MM.1S (cell line): Measurements from ENCODE around the gene UGT8.
A peak's percentile ranks its signal among the peaks of the same experiment; 100 is the strongest.

Source experiments
- DNase-seq: peaks from one replicate; pipeline ENCODE4 v3.0.0-alpha.2; 2015
- H2AFZ ChIP-seq: fragments of 300-600 bp; sonication (generic); 2 replicates; pipeline ENCODE4 v1.6.0; 2016; ENCODE audit warnings: antibody characterized with exemption, low read length
- H3F3A ChIP-seq: fragments of 300-600 bp; sonication (generic); 2 replicates; pipeline ENCODE4 v1.6.1; 2016; ENCODE audit warnings: mild to moderate bottlenecking, antibody characterized with exemption, low read length, moderate library complexity, mixed read lengths; ENCODE audit not compliant: insufficient read depth
- H3K27ac ChIP-seq: fragments of 300-600 bp; sonication (generic); 2 replicates; pipeline ENCODE4 v1.5.1; 2016; ENCODE audit warnings: mild to moderate bottlenecking, low read length
- H3K27me3 ChIP-seq: fragments of 300-600 bp; sonication (generic); replicated peaks from 2 replicates; pipeline ENCODE4 v1.6.0; 2016; ENCODE audit warnings: low read length; ENCODE audit not compliant: insufficient read depth
- H3K36me3 ChIP-seq: fragments of 300-600 bp; sonication (generic); replicated peaks from 2 replicates; pipeline ENCODE4 v1.6.1; 2016; ENCODE audit warnings: mild to moderate bottlenecking, low read length, mixed read lengths; ENCODE audit not compliant: insufficient read depth
- H3K4me1 ChIP-seq: fragments of 300-600 bp; sonication (generic); 2 replicates; pipeline ENCODE4 v1.6.1; 2016; ENCODE audit warnings: low read length, mixed read lengths
- H3K4me2 ChIP-seq: fragments of 300-600 bp; sonication (generic); 2 replicates; pipeline ENCODE4 v1.6.0; 2016; ENCODE audit warnings: low read depth, low read length
- H3K4me3 ChIP-seq: fragments of 300-600 bp; sonication (generic); 2 replicates; pipeline ENCODE4 v1.5.1; 2016; ENCODE audit warnings: low read length, mixed read lengths
- H3K79me2 ChIP-seq: fragments of 300-600 bp; sonication (generic); 2 replicates; pipeline ENCODE4 v1.6.1; 2016; ENCODE audit warnings: mixed run types, low read length, mixed read lengths
- H3K9ac ChIP-seq: fragments of 300-600 bp; sonication (generic); 2 replicates; pipeline ENCODE4 v1.6.1; 2016; ENCODE audit warnings: low read length, mixed read lengths
- H3K9me2 ChIP-seq: fragments of 300-600 bp; sonication (generic); replicated peaks from 2 replicates; pipeline ENCODE4 v1.6.1; 2016; ENCODE audit warnings: mild to moderate bottlenecking, low read length, mixed read lengths; ENCODE audit not compliant: insufficient read depth
- H3K9me3 ChIP-seq: fragments of 300-600 bp; sonication (generic); replicated peaks from 2 replicates; pipeline ENCODE4 v1.6.1; 2016; ENCODE audit warnings: mild to moderate bottlenecking, low read length, mixed read lengths; ENCODE audit not compliant: insufficient read depth
- H4K20me1 ChIP-seq: fragments of 300-600 bp; sonication (generic); 2 replicates; pipeline ENCODE4 v1.6.1; 2016; ENCODE audit warnings: mild to moderate bottlenecking, low read length, moderate library complexity, mixed read lengths; ENCODE audit not compliant: insufficient read depth
- EZH2 ChIP-seq: fragments of 300-600 bp; sonication (generic); optimal IDR thresholded peaks from 2 replicates; pipeline ENCODE3; 2017; ENCODE audit warnings: low read depth, mild to moderate bottlenecking, antibody characterized with exemption, low read length, mixed read lengths
- EZH2phosphoT487 ChIP-seq: fragments of 300-600 bp; sonication (generic); IDR thresholded peaks from 2 replicates; pipeline ENCODE4 v1.6.1; 2018; ENCODE audit warnings: antibody characterized with exemption, low read length
- TF ChIP-seq, protein P1 (sequence below): fragments of 300-600 bp; sonication (generic); IDR thresholded peaks from 2 replicates; pipeline ENCODE4 v1.5.1; 2016; ENCODE audit warnings: antibody characterized with exemption, low read length, mixed read lengths

Gene UGT8

DNA sequence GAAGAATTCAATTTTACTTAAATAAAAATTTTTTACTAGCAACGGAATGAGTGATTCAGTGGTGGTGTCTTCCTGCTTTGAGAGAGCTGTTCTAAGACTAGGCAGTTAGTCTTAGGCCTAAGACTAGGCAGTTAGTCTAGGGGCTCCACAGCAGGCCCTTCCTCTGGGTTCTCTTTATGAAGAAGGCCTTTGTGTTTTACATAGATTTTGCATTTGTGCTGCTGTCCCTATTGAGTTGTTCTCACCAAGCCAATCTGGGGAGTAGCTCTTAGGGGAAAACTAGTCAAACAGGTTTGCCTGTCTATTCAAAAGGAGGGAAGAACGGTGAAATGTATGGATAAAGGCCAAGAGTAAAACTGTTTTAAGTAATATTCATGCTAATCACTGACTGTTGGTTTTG, 7.6 kb downstream of the UGT8 start:
- no peak overlapping the region for H3K4me3 ChIP-seq
- DNase-seq, result no peak

DNA sequence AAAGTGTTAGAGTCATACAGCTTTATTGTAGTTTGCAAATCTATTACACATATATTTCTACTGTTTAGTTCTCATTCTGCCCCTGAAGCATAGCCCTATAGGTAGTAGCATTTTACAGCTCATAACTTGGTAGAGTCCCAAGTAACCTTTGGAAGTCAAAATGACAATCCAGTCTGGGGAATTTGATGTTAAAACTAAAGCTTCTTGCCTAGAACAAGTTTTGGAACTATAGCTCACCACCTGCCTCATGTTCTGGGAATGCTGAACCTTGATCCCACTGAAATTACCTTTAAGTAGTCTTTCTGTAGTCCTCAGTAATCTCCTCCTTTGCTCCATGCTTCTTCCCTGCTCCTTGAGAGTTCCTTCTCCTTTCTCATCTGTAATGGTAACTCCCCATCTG, 8.4 kb downstream of the UGT8 start:
- Histone ChIP-seq H3K4me1 (peaks cover 14% of the 10 kb centered on the region), H3F3A (no peaks in the 10 kb centered on the region), H3K4me3 (no peak overlapping the region), H3K4me2 (no peak overlapping the region), H3K79me2 (no peaks in the 10 kb centered on the region), H4K20me1 (no peaks in the 10 kb centered on the region), H3K27ac (no peak overlapping the region), H3K9me2 (no peaks in the 10 kb centered on the region), H3K27me3 (no peaks in the 10 kb centered on the region; the same call in 1 of the 2 replicates), H3K36me3 (no peaks in the 10 kb centered on the region), H2AFZ (no peak overlapping the region), H3K9me3 (no peaks in the 10 kb centered on the region), H3K9ac (no peak overlapping the region)
- TF ChIP-seq EZH2phosphoT487 (no peak), EZH2 (no peak)
- TF ChIP-seq, protein P1, sequence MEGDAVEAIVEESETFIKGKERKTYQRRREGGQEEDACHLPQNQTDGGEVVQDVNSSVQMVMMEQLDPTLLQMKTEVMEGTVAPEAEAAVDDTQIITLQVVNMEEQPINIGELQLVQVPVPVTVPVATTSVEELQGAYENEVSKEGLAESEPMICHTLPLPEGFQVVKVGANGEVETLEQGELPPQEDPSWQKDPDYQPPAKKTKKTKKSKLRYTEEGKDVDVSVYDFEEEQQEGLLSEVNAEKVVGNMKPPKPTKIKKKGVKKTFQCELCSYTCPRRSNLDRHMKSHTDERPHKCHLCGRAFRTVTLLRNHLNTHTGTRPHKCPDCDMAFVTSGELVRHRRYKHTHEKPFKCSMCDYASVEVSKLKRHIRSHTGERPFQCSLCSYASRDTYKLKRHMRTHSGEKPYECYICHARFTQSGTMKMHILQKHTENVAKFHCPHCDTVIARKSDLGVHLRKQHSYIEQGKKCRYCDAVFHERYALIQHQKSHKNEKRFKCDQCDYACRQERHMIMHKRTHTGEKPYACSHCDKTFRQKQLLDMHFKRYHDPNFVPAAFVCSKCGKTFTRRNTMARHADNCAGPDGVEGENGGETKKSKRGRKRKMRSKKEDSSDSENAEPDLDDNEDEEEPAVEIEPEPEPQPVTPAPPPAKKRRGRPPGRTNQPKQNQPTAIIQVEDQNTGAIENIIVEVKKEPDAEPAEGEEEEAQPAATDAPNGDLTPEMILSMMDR, result no peak
- no peak for DNase-seq

More for the DNA sequence above, 7.6 kb downstream of the UGT8 start:
- no peak overlapping the region for H3K9ac ChIP-seq
- no peaks in the 10 kb centered on the region for H3K9me3 ChIP-seq
- no peak overlapping the region for H3K4me2 ChIP-seq
- no peaks in the 10 kb centered on the region for H3F3A ChIP-seq
- H2AFZ ChIP-seq, result no peak overlapping the region
- H3K79me2 ChIP-seq, result no peaks in the 10 kb centered on the region
- TF ChIP-seq EZH2phosphoT487 (no peak), EZH2 (no peak)
- TF ChIP-seq, protein P1, result no peak
- no peaks in the 10 kb centered on the region for H3K36me3 ChIP-seq
- no peak overlapping the region for H3K27ac ChIP-seq
- H3K4me1 ChIP-seq, result peaks cover 14% of the 10 kb centered on the region
- no peaks in the 10 kb centered on the region for H3K9me2 ChIP-seq
- no peaks in the 10 kb centered on the region; the same call in 1 of the 2 replicates for H3K27me3 ChIP-seq
- H4K20me1 ChIP-seq, result no peaks in the 10 kb centered on the region

DNA sequence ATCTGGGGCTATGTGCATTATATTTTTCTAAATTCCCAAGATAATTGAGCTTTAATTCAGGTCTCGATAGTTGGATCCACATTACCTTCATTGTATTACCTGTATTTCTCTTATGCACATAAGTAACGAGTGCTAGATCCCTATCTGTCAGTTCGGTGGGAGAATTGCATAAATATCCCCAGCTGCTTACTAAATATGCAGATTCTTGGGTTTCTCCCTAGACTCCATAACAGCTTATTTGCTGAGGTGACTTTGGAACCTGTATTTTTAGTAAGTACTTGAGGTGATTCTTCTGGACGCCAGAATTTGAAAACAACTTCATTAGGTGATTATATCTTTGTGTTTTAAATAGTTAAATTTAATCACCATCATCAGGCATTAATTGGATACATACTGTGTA, 15.0 kb downstream of the UGT8 start:
- no peak for DNase-seq

More for the DNA sequence above, 15.0 kb downstream of the UGT8 start:
- Histone ChIP-seq H3K9me2 (no peaks in the 10 kb centered on the region), H3K4me3 (no peak overlapping the region), H3K27ac (no peak overlapping the region), H3K4me2 (peak overlapping the region; percentile 28), H3K9me3 (no peaks in the 10 kb centered on the region), H3F3A (no peaks in the 10 kb centered on the region), H3K27me3 (no peaks in the 10 kb centered on the region), H3K36me3 (no peaks in the 10 kb centered on the region), H3K79me2 (no peaks in the 10 kb centered on the region), H3K9ac (no peak overlapping the region), H3K4me1 (0 out of 2 replicates have a peak, but pooled peaks cover 5% of the 10 kb centered on the region), H4K20me1 (no peaks in the 10 kb centered on the region), H2AFZ (no peak overlapping the region)
- TF ChIP-seq, protein P1, result no peak
- no peak for TF ChIP-seq EZH2phosphoT487
- no peak for TF ChIP-seq EZH2
